HG03378 (cell line): Measurements from ENCODE around the gene AMBRA1.
"Not testable (repeated sequence)": the region's sequence is repeated elsewhere in the genome, so short reads cannot be mapped to it uniquely, and the experiment has no call there.

Source experiments
- ATAC-seq: cut with Tn5 transposase; IDR thresholded peaks from one replicate; pipeline ENCODE4 v1.9.1; 2021; ENCODE audit warnings: mild to moderate bottlenecking, moderate library complexity; ENCODE audit not compliant: unreplicated experiment

Gene AMBRA1

DNA sequence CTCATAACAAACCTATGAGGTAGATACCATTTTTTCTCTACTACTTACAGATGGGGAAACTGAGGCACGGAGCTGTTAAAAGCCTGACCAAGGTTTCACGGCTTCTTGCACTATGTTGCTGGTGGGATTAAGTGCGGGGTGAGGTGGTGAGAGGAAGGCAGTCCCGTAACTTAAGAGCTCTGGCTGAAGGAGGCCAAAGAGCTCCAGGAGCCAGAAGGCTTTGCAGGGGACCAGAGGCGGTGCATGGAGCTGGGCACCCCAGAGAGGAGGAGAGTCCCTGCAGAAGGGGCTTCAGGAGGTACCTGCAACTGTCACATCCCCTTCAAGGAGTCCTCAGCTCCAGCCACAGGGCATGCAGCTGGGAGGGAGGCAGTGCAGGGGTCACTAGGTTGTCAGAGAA, 206.4 kb downstream of the AMBRA1 start:
- ATAC-seq = no peak

DNA sequence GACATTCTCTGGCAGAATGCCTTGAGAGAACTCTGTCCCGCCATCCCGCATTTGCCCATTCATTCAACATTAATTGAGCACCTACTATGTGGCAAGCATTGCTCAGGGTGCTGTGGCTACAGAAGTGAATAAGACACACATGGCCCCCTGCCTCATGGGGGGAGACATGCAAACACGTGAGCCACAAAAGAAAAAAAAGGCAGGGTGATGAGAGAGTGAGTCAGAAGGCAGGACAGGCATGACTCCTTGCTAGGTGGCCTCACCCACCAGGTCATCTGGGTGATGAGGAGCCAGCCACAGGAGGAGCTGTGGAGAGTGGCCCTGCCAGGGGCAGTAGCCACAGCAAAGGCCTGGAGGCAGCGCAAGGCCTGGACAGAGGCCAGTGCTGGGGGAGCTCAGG, 207.1 kb downstream of the AMBRA1 start:
- ATAC-seq = no peak

DNA sequence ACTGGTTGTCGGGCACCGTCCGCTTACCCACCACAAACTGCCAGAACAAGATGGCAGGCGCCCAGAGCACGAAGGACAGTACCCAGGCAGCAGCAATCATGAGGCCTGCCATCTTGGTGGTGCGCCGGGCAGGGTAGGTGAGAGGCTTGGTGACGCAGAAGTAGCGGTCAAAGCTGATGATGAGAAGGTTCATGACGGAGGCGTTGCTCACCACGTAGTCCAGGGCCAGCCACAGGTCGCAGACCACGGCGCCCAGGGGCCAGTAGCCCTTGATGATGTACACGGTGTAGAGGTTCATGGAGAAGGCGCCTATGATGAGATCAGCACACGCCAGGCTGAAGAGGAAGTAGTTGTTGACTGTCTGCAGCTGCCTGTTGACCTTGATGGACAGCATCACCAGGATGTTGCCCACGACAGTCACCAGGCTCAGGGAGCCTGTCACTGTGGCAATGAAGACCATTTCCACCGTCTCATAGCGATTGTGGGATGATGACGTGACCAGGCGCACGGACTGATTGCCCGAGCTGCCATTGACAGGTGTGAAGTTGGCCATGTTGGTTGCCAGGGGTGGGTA, 207.7 kb downstream of the AMBRA1 start:
- no peak for ATAC-seq

DNA sequence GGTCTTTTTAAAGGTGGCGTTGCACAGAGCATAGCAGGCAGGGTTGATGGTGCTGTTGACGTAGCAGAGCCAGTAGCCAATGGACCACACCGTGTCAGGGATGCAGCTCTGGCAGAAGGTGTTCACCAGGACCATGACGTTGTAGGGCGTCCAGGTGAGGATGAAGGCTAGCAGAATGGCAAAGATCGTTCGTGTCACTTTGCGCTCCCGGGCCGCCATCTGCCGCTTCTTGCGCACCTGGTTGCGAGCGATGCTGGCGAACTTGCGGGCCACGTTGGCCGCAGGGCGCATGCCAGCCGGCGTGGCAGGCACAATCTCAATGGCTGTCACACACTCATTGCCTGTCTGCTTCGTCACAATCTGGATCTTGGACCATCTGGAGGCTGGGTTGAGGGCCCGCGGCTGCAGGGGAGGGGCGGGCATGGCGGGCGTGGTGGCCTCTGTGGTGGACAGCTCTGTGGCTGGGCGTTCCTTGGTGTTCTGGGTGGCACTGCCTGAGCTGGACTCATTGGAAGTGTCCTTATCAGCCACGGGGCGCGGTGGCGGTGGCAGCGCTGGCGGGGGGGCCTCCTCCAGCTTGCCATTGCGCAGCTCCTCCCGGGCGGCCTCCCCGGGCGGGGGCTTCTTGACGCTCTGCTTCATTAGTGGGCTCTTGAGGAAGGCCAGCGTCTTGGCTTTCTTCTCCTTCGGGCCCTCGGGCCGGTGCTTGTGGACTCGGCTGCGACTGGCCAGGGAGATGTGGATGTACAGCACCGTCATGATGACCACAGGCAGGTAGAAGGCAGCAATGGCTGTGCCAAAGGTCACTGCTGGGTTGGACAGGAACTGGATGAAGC, 208.4 kb downstream of the AMBRA1 start:
- no peak for ATAC-seq

DNA sequence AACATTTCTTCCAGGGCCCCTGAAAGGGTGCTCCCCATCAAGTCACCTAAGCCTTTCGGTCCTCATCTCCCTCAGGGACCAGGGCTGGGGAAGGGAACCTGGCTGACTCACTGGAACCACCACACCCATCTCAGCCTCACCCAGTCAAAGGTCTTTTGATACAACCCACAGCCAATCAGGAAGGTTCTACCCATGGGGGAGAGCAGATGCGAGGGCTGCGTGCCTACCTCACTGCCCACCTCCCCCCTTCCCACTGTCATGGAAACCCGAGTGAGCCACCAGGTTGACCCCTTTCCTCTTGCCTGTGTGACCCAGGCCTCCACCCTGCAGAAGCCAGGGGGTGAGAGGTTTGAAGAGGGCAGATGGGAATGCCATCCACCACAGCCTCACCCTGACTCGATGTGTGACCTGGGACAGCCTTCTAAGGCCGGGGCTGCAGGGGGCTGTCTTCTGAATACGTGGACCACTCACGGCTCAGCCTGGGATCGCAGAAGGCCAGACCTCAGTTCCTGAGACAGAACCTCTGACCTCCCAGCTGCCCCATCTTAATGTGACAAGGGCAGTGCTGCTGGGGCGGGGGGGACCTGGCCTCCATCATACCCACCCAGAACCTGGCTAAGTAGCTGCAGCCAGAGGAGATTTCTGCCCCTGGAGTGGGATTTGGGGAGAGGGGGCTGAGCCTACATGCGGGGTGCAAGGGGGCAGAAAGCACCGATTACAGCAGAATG, 209.7 kb downstream of the AMBRA1 start:
- no peak for ATAC-seq

DNA sequence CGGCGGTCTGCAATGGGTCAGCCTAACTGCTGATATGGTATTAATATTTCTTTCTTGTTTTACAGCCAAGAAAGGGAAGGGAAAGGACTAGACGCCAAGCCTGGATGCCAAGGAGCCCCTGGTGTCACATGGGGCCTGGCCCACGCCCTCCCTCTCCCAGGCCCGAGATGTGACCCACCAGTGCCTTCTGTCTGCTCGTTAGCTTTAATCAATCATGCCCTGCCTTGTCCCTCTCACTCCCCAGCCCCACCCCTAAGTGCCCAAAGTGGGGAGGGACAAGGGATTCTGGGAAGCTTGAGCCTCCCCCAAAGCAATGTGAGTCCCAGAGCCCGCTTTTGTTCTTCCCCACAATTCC, 210.4 kb downstream of the AMBRA1 start:
- no peak for ATAC-seq

DNA sequence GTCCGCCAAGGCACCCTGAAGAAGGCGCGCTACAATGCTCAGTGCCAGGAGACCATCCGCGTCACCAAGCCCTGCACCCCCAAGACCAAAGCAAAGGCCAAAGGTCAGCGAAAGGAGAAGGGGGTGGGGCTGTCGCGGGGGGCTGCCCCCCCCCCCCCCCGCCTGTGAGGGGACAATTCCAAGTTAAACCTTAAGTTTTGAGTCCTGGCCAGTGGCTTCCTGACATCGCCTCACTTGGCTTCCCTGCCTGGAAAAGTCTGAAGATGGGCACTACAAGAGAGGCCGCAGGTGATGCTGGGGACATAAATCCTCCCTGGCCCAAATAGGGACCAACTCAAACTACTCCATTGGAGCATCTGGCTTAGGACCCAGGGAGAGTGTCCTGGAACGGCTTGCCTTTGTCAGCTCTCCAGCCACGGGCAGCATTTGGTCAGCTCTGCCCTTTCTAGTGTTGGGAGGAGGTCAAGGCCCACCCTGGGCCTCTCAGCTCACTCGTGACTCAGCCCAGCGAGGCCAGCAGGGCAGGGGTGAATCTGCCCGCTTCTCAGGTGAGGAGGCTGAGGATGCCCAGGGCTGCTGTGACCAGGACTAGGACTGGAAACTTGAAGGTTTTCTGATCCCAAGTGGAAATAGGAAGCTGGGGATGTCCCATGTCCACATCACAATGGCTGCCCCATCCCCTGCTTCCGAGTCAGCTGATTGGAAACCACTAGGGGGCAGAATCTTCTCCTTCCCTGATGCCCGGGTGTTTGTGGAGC, 211.0 kb downstream of the AMBRA1 start:
- ATAC-seq = no peak

DNA sequence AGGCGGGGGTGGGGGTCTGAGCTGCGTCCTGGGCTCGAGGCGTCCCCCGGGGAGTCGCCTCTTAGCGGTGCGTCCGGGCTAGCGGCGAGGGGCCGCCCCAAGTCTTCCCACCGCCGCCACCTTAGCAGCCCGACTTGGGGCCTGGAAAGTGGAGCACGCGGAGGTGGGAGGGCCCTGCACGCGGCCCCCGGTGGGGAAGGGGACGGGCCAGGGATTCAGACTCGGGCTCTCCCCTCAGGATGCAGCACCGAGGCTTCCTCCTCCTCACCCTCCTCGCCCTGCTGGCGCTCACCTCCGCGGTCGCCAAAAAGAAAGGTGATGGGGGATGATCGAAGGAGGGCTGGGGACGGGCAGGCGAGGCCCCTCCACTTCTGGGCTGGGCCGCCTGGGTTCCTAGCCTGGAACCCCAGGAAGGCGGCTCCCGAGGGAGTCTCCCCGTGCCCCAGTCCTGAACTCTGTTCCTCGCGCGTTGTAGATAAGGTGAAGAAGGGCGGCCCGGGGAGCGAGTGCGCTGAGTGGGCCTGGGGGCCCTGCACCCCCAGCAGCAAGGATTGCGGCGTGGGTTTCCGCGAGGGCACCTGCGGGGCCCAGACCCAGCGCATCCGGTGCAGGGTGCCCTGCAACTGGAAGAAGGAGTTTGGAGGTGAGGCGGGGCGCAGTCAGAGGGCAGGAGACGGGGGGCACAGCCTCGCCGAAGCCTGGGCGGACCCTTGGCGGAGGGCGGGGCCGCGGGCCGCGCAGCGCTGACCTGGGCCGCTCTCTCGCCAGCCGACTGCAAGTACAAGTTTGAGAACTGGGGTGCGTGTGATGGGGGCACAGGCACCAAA, 211.8 kb downstream of the AMBRA1 start:
- no peak for ATAC-seq

DNA sequence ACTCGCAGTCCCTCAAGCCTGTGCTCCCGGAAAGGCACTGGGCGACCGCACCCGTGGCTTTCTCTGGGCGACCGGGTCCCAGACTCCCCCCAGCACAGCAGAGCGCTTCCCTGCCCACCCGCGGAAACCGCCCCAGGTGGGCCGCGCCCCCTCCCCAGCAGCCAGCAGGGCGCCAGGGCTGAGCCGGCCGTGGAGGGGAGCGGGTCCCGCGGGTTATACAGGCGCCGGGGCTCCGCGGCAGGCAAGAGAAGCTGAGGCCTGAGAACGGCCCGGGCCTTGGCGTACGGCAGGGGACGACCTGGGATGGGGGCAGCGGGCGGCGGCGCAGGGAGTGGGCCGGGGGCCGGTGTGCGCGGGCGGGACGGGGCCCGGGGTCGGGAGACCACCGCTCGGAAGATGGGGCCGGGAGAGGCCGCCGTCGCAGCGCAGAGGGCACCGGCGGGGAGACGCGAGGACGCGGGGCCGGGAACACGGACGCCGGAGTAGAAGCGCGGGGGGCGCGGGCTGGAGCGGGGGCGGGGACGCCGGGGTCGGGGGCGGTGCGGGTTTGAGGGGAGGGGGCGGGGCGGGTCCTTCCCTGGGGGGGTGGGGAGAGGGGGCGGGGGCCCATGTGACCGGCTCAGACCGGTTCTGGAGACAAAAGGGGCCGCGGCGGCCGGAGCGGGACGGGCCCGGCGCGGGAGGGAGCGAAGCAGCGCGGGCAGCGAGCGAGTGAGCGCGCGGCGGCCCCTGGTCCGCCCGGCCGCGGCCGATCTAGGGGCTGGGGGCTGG, 212.6 kb downstream of the AMBRA1 start, which contains the start of gene MDK:
Gene MDK (plus strand): TSS at position 622 of the 771 bp plus-strand sequence. CDS start 389 bp downstream, outside the sequence.
- ATAC-seq = no peak

DNA sequence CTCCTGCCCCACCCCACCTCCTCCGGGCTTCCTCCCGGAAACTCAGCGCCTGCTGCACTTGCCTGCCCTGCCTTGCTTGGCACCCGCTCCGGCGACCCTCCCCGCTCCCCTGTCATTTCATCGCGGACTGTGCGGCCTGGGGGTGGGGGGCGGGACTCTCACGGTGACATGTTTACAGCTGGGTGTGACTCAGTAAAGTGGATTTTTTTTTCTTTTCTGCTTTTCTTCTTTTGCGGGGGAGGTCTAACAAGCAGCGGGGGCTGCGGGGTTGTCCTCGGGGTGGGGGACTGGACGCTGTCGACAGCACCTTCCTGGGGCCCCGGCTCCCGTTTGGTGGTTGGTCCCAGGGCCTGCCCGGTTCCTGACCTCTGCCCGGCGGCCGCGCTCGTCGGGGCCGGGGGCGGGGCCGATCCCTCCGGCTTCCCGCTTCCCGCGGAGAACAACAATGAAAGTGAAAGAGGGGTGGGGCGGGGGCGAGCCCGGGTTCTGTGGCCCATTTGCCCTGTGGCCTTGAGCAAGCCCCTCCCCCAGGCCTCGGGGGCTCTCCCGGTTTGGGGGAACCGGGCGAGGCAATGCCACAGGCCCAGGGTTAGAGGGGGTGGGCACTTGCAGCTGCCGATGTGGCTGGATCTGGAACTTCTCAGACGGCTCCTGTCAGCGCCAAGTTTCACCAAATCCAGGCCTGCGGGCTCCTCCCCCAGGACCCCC, 213.3 kb downstream of the AMBRA1 start:
- no peak for ATAC-seq

DNA sequence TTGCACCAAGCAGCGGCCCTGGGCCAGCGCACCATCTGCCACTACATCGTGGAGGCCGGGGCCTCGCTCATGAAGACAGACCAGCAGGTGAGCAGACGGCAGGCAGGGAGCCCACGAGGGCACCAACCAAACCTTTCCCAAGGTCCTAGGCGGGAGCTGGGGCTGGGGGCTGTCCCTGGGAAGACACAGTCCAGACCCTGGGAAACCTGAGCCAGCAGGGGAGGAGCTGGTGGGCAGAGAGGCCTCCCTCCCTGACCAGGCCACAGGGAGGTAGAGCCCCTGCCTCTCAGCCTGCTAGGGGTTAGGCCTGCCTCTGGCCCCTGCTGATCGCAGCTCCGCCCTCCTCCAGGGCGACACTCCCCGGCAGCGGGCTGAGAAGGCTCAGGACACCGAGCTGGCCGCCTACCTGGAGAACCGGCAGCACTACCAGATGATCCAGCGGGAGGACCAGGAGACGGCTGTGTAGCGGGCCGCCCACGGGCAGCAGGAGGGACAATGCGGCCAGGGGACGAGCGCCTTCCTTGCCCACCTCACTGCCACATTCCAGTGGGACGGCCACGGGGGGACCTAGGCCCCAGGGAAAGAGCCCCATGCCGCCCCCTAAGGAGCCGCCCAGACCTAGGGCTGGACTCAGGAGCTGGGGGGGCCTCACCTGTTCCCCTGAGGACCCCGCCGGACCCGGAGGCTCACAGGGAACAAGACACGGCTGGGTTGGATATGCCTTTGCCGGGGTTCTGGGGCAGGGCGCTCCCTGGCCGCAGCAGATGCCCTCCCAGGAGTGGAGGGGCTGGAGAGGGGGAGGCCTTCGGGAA, 214.1 kb downstream of the AMBRA1 start:
- not testable (repeated sequence) for ATAC-seq

DNA sequence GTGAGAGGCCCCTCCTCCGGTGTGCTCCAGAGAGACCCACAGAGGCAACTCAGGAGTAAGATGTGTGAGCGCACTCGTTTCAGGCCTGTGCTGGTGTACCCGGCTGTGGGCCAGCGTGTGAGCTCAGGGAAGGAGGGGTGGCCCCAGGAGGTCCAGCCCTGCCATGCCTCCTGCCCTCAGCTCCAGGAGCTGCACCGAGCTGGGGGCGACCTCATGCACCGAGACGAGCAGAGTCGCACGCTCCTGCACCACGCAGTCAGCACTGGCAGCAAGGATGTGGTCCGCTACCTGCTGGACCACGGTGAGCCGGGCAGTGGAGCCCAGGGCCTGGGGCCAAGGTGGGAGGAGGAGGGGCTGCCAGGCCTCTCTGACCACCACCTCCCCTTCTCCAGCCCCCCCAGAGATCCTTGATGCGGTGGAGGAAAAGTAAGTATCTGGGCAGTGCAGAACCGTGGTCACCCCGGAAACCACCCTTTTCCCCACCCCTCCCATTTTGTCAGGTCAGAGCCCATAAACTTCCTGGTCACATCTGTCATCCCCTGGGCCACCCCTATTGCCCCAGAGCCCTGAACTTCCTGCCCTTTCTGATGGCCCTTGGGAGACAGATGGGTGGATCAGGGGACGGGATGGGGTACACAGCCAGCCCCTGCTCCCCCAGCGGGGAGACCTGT, 214.9 kb downstream of the AMBRA1 start:
- no peak for ATAC-seq

DNA sequence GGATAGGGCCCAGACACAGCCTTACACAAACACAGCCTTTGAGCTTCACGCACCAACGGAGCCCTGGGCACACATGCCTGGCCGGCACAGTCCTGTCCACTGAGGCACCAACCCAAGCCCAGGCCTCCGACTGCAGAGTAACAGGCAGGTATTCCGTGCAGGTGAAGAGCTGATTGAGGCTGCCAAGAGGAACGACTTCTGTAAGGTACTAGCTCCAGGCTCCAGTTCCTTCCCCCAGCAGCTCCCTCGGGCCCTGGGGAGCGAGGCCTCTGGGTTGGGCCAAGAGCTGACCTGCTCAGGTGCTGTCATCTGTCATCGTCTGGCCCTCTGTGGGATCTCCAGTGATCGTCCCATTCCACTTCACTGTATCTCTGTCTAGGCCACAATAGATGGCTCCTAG, 215.5 kb downstream of the AMBRA1 start:
- ATAC-seq = no peak

DNA sequence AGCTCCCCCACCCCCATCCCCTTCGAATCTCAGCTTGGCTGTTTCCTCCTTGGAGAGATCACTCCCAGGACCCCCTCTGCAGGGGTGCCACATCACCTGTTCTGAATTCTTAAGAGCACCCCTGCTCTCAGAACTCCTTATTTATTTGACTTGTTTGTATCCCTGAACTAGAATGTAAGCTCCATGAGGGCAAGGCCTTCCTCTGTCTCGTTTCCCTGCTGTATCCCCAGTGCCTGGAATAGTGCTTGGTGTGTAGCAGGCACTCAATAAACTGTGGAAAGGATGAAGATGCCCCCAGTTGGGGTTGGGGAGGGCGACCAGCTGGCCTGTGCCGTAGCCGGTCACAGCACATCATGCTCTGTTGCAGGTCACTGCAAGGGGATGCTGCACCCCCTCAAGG, 216.0 kb downstream of the AMBRA1 start:
- no peak for ATAC-seq

DNA sequence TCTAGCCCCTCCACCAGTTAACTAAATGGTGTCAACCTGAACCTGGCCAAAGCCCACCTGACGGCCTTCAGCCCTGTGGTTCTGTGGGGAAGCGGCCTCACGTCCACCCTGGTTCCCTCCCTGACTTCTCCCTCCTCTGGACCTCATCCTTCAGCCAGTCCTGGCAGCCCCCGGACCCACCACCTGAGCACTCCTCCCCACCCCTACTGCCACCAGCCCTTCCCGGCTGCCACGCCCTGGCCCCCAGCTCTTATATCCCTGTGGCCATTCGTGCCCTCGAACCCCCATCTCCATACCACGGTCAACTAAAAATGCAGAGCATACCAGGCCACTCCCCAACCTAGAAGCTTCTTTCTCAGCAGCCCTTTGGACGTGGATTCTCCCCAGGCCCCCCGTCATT, 216.5 kb downstream of the AMBRA1 start:
- ATAC-seq = no peak

DNA sequence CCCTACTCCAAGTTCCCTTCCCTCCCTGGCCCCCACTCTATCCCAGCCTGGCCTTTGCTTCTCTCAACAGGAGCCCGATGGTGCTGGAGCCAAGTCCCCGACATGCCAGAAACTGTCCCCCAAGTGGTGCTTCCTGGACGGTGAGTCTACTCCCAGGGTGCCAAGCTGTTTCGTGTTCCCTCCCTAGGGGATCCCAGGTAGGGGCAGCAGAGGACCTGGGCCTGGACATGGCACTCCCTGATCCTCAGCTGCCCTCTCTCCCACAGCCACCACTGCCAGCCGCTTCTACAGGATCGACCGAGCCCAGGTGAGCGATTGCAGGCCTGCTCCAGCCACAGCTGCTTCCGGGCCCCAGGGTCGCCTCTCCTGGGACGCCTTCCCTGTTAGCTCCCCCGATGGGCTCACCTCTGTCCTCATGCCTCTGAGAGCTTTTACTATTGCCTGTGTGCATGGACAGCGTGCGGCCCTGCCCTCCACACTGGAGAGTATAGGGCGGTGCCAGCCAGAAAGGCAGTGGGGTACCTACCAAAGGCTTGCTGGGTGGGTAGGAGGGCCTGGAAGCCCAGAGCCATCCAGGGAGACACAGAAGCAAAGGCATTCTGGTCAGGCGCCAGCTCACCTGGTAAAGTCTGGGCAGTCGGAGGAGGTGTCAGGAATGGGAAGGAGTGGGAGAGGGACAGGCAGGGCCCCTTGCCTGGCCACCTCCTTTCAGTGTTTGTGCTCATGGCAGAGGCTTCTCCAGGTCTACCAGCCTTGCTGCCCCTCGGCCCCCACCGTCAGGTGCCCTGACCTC, 217.4 kb downstream of the AMBRA1 start:
- no peak for ATAC-seq
